Vagina (tissue), 2 donors: ENCODE data around the gene STARD3NL. TPM values are rescaled to one million over a fixed set of nuclear protein-coding genes. Genes with fewer than 3 reads are reported as not detected.

Experiments used
- DNase-seq, 2 donors: peaks; one replicate each; pipeline ENCODE4 v3.0.0-alpha.2; 2017; ENCODE audit errors: extremely low spot score in 2 of 2
- H3K27ac ChIP-seq: fragments of 200-600 bp; sonication (generic); one replicate; pipeline ENCODE4 v1.5.1; 2019
- H3K27me3 ChIP-seq: fragments of 200-600 bp; sonication (generic); one replicate; pipeline ENCODE4 v1.5.1; 2019
- H3K36me3 ChIP-seq, 2 donors: fragments of 200-600 bp; sonication (generic); one replicate each; pipeline ENCODE4 v1.5.1; 2017 to 2019
- H3K4me1 ChIP-seq: fragments of 200-600 bp; sonication (generic); one replicate; pipeline ENCODE4 v1.5.1; 2019
- H3K4me3 ChIP-seq, 2 donors: fragments of 200-600 bp; sonication (generic); 1 replicate in 1 of 2; 2 replicates in 1 of 2; pipeline ENCODE4 v1.5.1; 2016 to 2019
- H3K9me3 ChIP-seq: fragments of 200-600 bp; sonication (generic); one replicate; pipeline ENCODE4 v1.5.1; 2019
- CTCF ChIP-seq, 3 experiments: fragments of 450-650 bp in 2 of 3; fragments of 200-600 bp in 1 of 3; sonication (generic) in 1 of 3; IDR thresholded peaks; one replicate each; pipeline ENCODE4 v1.5.1; 2017 to 2019; ENCODE audit warnings: antibody characterized with exemption in 3 of 3, mild to moderate bottlenecking in 2 of 3, moderate library complexity in 2 of 3
- POLR2A ChIP-seq, 2 donors: fragments of 450-650 bp; IDR thresholded peaks; one replicate each; pipeline ENCODE4 v1.6.1; 2017; ENCODE audit warnings: antibody characterized with exemption in 2 of 2, mild to moderate bottlenecking in 2 of 2, moderate library complexity in 2 of 2
- POLR2AphosphoS5 ChIP-seq, 2 donors: sonication (generic); formaldehyde crosslinking; IDR thresholded peaks; one replicate each; pipeline ENCODE4 v1.9.0; 2017; ENCODE audit warnings: antibody characterized with exemption in 2 of 2, mild to moderate bottlenecking in 2 of 2, low read depth in 1 of 2; ENCODE audit not compliant: insufficient read depth in 1 of 2
- intact Hi-C: fragments of 100-400 bp; cut with DNase I; formaldehyde crosslinking; loops from one replicate; pipeline ENCODE4 v1.15.1; 2023
- total RNA-seq: library from RNA; depleted of rRNA; stranded (reverse); fragments of >200 nt; gene quantifications from one replicate; pipeline ENCODE4 v1.2.3, GENCODE V29; 2016

Gene STARD3NL
- total RNA-seq, 1 donor from 2014 or later = 29.5 TPM

GRCh38 chr7:38181111-38181510 is 3.1 kb downstream of the STARD3NL start:
- DNase-seq = no peak
- peaks cover 21% of the 10 kb centered on the region for H3K4me1 ChIP-seq
- TF ChIP-seq POLR2AphosphoS5 (IDR thresholded peaks at IDR 0.05; ENCODE audit: insufficient read depth in 1 of 2, low read depth in 1 of 2) = no peak
- no peak for TF ChIP-seq CTCF (IDR thresholded peaks at IDR 0.05)
- no peak for TF ChIP-seq POLR2A (IDR thresholded peaks at IDR 0.05)
- H3K36me3 ChIP-seq = no peaks in the 10 kb centered on the region
- H3K4me3 ChIP-seq = no peak overlapping the region
- H3K27me3 ChIP-seq = no peaks in the 10 kb centered on the region
- H3K27ac ChIP-seq = no peak overlapping the region
- intact Hi-C loops = no loop called here
- H3K9me3 ChIP-seq = no peaks in the 10 kb centered on the region

- TF ChIP-seq POLR2A (IDR thresholded peaks at IDR 0.05) = no peak
- TF ChIP-seq POLR2AphosphoS5 (IDR thresholded peaks at IDR 0.05; ENCODE audit: insufficient read depth in 1 of 2, low read depth in 1 of 2) = no peak
- no peak for TF ChIP-seq CTCF (IDR thresholded peaks at IDR 0.05)
- Histone ChIP-seq H3K36me3 (no peaks in the 10 kb centered on the region), H3K4me3 (no peak overlapping the region), H3K27me3 (no peaks in the 10 kb centered on the region), H3K4me1 (peaks cover 21% of the 10 kb centered on the region), H3K9me3 (no peaks in the 10 kb centered on the region), H3K27ac (no peak overlapping the region)
- intact Hi-C loops = no loop called here
- DNase-seq = no peak
Measured at GRCh38 chr7:38182450-38182849, 4.4 kb downstream of the STARD3NL start.

- H3K4me1 ChIP-seq = peaks cover 15% of the 10 kb centered on the region
- H3K36me3 ChIP-seq = no peaks in the 10 kb centered on the region
- intact Hi-C loops = no loop called here
- H3K27ac ChIP-seq = no peak overlapping the region
- TF ChIP-seq POLR2AphosphoS5 (IDR thresholded peaks at IDR 0.05; ENCODE audit: insufficient read depth in 1 of 2, low read depth in 1 of 2) = no peak
- TF ChIP-seq CTCF (IDR thresholded peaks at IDR 0.05) = no peak
- no peak for TF ChIP-seq POLR2A (IDR thresholded peaks at IDR 0.05)
- H3K4me3 ChIP-seq = no peak overlapping the region
- H3K9me3 ChIP-seq = no peaks in the 10 kb centered on the region
- no peaks in the 10 kb centered on the region for H3K27me3 ChIP-seq
- no peak for DNase-seq
Measured at GRCh38 chr7:38185395-38186307, 7.6 kb downstream of the STARD3NL start.

- TF ChIP-seq POLR2A (IDR thresholded peaks at IDR 0.05) = no peak
- H3K4me3 ChIP-seq = no peak overlapping the region
- DNase-seq = no peak
- no peaks in the 10 kb centered on the region for H3K27me3 ChIP-seq
- intact Hi-C loops = no loop called here
- H3K9me3 ChIP-seq = peaks cover 8% of the 10 kb centered on the region
- H3K36me3 ChIP-seq = no peaks in the 10 kb centered on the region
- H3K27ac ChIP-seq = no peak overlapping the region
- peaks cover 13% of the 10 kb centered on the region for H3K4me1 ChIP-seq
Measured at GRCh38 chr7:38186593-38187314, 8.7 kb downstream of the STARD3NL start.

- no peak overlapping the region for H3K27ac ChIP-seq
- peaks cover 13% of the 10 kb centered on the region for H3K4me1 ChIP-seq
- peaks cover 13% of the 10 kb centered on the region for H3K9me3 ChIP-seq
- no peak overlapping the region for H3K4me3 ChIP-seq
- H3K36me3 ChIP-seq = no peaks in the 10 kb centered on the region
- no peak for DNase-seq
- no peaks in the 10 kb centered on the region for H3K27me3 ChIP-seq
- intact Hi-C loops = no loop called here
- no peak for TF ChIP-seq POLR2AphosphoS5 (IDR thresholded peaks at IDR 0.05; ENCODE audit: insufficient read depth in 1 of 2, low read depth in 1 of 2)
- no peak for TF ChIP-seq CTCF (IDR thresholded peaks at IDR 0.05)
- no peak for TF ChIP-seq POLR2A (IDR thresholded peaks at IDR 0.05)
Measured at GRCh38 chr7:38187794-38188440, 9.9 kb downstream of the STARD3NL start.
